ENCODE results near the gene FOXK2. TPM values are rescaled to one million over a fixed set of nuclear protein-coding genes. Genes with fewer than 3 reads are reported as not detected.
A peak's percentile ranks its signal among the peaks of the same experiment; 100 is the strongest.

FOXK2 gene
- total and polyA plus RNA-seq, 2 donors from 2014 or later: 13.5 to 37.9 TPM

GRCh38 chr17:82648742-82649331 is 129.3 kb downstream of the FOXK2 start:
- Histone ChIP-seq H3K4me1 (ENCODE audit: control insufficient read depth in 2 of 3, insufficient read depth in 2 of 3, low read depth in 1 of 3, low read length in 3 of 3) (peaks cover 0 to 11% (median 4%) of the 10 kb centered on the region in 3 donors), H3K9me3 (ENCODE audit: control insufficient read depth in 2 of 3, insufficient read depth in 1 of 3, low read length in 3 of 3) (no peaks in the 10 kb centered on the region), H3K27ac (ENCODE audit: low read depth in 2 of 2, low read length in 2 of 2) (peak overlapping the region in 1 of 2 donors; percentile 11), H3K9ac (ENCODE audit: low read length in 3 of 3) (peak overlapping the region in 1 of 3 donors; percentile 19), H3K36me3 (ENCODE audit: control insufficient read depth in 2 of 3, insufficient read depth in 3 of 3, low read length in 3 of 3) (peaks cover 0 to 6% (median 5%) of the 10 kb centered on the region in 3 donors), H3K4me3 (ENCODE audit: low read length in 3 of 3) (peak overlapping the region; percentile 42 to 56 (median 46)), H3K27me3 (ENCODE audit: control insufficient read depth, insufficient read depth, low read length) (no peaks in the 10 kb centered on the region)
- no peak for TF ChIP-seq CTCF (IDR thresholded peaks at IDR 0.05; ENCODE audit: borderline replicate concordance, extremely low read depth, insufficient read depth)
- intact Hi-C loops (cut with DNase I): no loop called here
- FAIRE-seq (no peak), DNase-seq (peak in 4 of 5 donors; percentile 19 to 93 (median 81))

- Histone ChIP-seq H3K27ac (ENCODE audit: low read depth in 2 of 2, low read length in 2 of 2) (no peak overlapping the region), H3K4me3 (ENCODE audit: low read length in 3 of 3) (no peak overlapping the region), H3K9me3 (ENCODE audit: control insufficient read depth in 2 of 3, insufficient read depth in 1 of 3, low read length in 3 of 3) (no peaks in the 10 kb centered on the region), H3K9ac (ENCODE audit: low read length in 3 of 3) (no peak overlapping the region), H3K4me1 (ENCODE audit: control insufficient read depth in 2 of 3, insufficient read depth in 2 of 3, low read depth in 1 of 3, low read length in 3 of 3) (peaks cover 0 to 9% (median 4%) of the 10 kb centered on the region in 3 donors), H3K36me3 (ENCODE audit: control insufficient read depth in 2 of 3, insufficient read depth in 3 of 3, low read length in 3 of 3) (no peaks in the 10 kb centered on the region), H3K27me3 (ENCODE audit: control insufficient read depth, insufficient read depth, low read length) (no peaks in the 10 kb centered on the region)
- intact Hi-C loops (cut with DNase I): loop anchor here (10.0 kb wide), 1 partner anchor 105 kb away; the partner anchor contains the start of gene TBCD
- peak in 1 of 5 donors; percentile 75 for DNase-seq
- FAIRE-seq: no peak
- no peak for TF ChIP-seq CTCF (IDR thresholded peaks at IDR 0.05; ENCODE audit: borderline replicate concordance, extremely low read depth, insufficient read depth)
Observed at GRCh38 chr17:82649501-82650261, 130.1 kb downstream of the FOXK2 start.

GRCh38 chr17:82650723-82651122 is 131.2 kb downstream of the FOXK2 start:
- no peak for TF ChIP-seq CTCF (IDR thresholded peaks at IDR 0.05; ENCODE audit: borderline replicate concordance, extremely low read depth, insufficient read depth)
- intact Hi-C loops (cut with DNase I): loop anchor here (10.0 kb wide), 1 partner anchor 104 kb away; the partner anchor contains the start of gene TBCD
- Histone ChIP-seq H3K27ac (ENCODE audit: low read depth in 2 of 2, low read length in 2 of 2) (no peak overlapping the region), H3K27me3 (ENCODE audit: control insufficient read depth, insufficient read depth, low read length) (no peaks in the 10 kb centered on the region), H3K36me3 (ENCODE audit: control insufficient read depth in 2 of 3, insufficient read depth in 3 of 3, low read length in 3 of 3) (no peaks in the 10 kb centered on the region), H3K4me3 (ENCODE audit: low read length in 3 of 3) (no peak overlapping the region), H3K4me1 (ENCODE audit: control insufficient read depth in 2 of 3, insufficient read depth in 2 of 3, low read depth in 1 of 3, low read length in 3 of 3) (peaks cover 0 to 9% (median 4%) of the 10 kb centered on the region in 3 donors), H3K9ac (ENCODE audit: low read length in 3 of 3) (no peak overlapping the region), H3K9me3 (ENCODE audit: control insufficient read depth in 2 of 3, insufficient read depth in 1 of 3, low read length in 3 of 3) (no peaks in the 10 kb centered on the region)
- FAIRE-seq (no peak), DNase-seq (peak in 1 of 5 donors; percentile 56)
